Measurements from ENCODE around the gene STX18.

STX18 gene

DNA sequence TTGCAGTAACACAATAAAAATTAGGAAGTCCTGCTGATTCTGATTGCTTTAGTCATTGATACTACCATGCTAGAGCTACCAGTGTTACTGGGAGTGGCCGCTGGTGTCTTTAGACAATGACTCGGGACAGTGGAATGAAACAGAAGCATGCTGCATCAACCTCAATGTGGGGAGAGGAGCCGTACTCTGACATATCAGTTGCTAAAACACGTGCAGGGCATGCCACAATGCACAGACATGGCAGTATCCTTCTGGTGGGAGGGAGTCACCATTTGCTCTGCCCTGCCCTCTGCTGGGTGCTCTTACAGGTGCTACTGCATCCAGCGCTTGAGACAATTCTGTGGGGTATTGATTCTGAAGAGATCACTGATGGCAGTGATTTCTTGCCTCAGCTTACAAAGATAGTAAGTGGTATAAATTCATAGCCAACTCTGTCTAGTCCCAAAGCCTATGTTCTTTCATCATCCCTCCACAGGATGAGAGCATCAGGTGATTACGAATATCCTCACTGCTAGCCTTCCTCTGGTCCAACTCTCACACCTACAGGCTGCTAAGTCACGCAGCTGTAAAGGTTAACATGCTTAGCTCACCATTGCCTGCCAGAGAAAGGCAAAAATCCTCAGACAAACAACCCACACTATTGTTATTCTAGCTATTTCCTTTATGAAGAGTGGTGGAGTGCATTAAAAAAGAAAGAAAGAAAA lies 111.2 kb downstream of the STX18 start:
- Histone ChIP-seq H3K27ac (no peak overlapping the region), H3K27me3 (replicated peaks) (no peaks in the 10 kb centered on the region), H3K4me3 (ENCODE audit: low read depth, low read length) (no peak overlapping the region), H3K36me3 (replicated peaks) (peaks cover 11% of the 10 kb centered on the region)
- TF ChIP-seq CTCF (IDR thresholded peaks at IDR 0.05; ENCODE audit: low read depth, low read length, missing control alignments), result peak; percentile 93
- in situ Hi-C loops (cut with HindIII; ENCODE audit: low pct_ligation_motif_present, low sequenced_read_pairs), result no loop called here
- DNase-seq, result peak; percentile 89

DNA sequence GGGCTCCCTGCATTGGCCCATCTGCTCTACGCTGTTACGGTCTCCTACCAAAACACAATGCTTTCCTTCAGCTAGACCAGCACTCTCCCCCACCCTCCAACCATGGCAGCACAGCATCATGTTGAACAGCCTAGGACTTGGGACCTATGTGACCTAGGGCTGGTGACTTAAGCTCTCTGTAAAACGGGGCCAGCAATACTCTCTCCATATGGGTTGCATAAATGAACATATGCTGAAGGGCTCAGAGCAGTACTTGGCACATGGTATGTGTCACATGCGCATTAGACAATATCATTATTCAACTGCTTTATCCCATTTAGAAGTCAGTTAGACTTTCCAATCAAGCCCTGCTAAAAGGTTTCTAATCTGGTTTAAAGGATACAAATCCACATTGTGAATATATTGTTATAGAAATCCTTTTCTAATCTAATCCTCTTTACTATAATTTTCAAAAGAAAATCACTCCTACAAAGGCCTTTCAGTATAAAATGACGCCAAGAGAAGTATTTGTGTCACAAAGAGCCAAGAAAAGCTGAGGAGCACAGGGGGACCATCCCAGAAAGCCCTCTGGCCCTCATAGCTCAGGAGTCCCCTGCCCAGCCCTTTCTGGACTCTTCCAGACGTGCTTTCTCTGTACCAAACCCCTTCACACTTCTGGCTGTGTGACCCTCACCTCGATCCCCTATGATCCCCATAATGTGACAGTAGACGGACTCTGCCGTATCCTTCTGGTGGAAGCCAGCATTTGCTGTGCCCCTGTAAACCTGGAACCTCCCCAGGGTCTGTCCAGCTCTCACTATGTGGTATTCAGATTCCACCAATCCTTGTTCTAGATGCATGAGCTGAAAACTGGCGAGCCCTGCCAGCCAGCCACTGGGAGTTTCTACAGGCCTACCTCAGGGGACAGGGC lies 112.6 kb downstream of the STX18 start:
- in situ Hi-C loops (cut with HindIII; ENCODE audit: low pct_ligation_motif_present, low sequenced_read_pairs), result no loop called here
- H3K4me3 ChIP-seq (ENCODE audit: low read depth, low read length), result no peak overlapping the region
- DNase-seq, result no peak
- TF ChIP-seq CTCF (IDR thresholded peaks at IDR 0.05; ENCODE audit: low read depth, low read length, missing control alignments), result no peak
- no peak overlapping the region for H3K27ac ChIP-seq
- peaks cover 8% of the 10 kb centered on the region for H3K36me3 ChIP-seq (replicated peaks)
- no peaks in the 10 kb centered on the region for H3K27me3 ChIP-seq (replicated peaks)

DNA sequence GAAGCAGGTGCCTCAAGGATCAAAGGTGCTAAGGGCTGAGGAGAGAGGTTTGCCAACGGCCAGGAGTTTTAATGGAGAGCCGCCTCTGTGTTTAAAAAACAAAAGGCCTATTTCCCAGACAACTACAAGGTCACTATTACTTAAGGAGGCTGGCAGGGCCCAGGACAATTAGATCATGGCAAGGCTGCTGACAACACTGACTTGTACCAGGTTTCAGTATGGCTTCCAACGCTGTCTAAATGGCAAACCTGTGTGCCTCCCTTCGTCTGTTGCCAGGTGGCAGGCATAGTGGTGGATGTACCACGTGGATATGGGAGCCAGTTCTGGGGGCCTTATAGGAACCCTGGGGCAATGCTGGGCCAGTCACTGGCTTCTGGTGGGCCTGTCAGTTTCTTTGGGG lies 114.0 kb downstream of the STX18 start:
- in situ Hi-C loops (cut with HindIII; ENCODE audit: low pct_ligation_motif_present, low sequenced_read_pairs), result no loop called here
- Histone ChIP-seq H3K27ac (no peak overlapping the region), H3K4me3 (ENCODE audit: low read depth, low read length) (no peak overlapping the region), H3K36me3 (replicated peaks) (peaks cover 4% of the 10 kb centered on the region), H3K27me3 (replicated peaks) (no peaks in the 10 kb centered on the region)
- no peak for DNase-seq
- no peak for TF ChIP-seq CTCF (IDR thresholded peaks at IDR 0.05; ENCODE audit: low read depth, low read length, missing control alignments)

DNA sequence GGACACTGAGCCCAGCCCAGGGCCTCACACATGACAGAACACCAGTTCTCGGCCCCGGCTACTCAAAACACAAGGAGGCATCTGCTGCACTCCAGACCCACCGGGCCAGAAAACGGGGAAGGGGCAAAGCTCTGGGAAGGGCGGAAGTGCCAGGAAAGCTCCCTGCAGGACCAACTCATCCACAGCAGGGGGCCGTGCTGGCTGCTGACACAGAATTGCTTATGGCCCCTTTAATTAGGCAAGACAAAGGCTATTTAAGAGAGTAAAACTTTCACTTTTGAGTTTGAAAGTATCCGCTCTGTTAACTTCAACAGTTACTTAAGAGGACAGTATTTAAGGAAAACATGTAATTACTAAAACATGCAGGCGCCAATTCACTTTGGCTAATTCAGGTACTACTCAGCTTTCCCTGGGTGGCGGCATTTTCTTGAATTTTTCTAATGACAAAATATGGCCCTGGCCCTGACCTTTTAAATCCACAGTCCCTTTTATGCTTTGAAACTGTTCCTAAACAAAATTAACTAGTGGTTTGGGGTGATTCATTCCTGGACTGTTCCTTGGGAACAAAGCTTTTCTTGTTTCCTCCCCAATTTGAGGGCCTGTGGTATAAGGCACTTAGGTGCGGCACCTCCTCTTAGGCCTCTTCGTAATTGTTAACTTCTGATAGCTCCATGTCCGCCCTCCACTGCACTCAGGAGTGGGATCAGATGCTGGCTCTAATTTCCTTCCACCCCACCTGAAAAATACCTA lies 114.6 kb downstream of the STX18 start:
- TF ChIP-seq CTCF (IDR thresholded peaks at IDR 0.05; ENCODE audit: low read depth, low read length, missing control alignments), result peak; percentile 55
- no peak for DNase-seq
- in situ Hi-C loops (cut with HindIII; ENCODE audit: low pct_ligation_motif_present, low sequenced_read_pairs), result no loop called here
- H3K36me3 ChIP-seq (replicated peaks), result peaks cover 2% of the 10 kb centered on the region
- H3K4me3 ChIP-seq (ENCODE audit: low read depth, low read length), result no peak overlapping the region
- no peaks in the 10 kb centered on the region for H3K27me3 ChIP-seq (replicated peaks)
- no peak overlapping the region for H3K27ac ChIP-seq

GRCh38 chr4:4426511-4427120 lies 115.2 kb downstream of the STX18 start:
- Histone ChIP-seq H3K4me3 (ENCODE audit: low read depth, low read length) (no peak overlapping the region), H3K27ac (no peak overlapping the region), H3K27me3 (replicated peaks) (no peaks in the 10 kb centered on the region), H3K36me3 (replicated peaks) (peaks cover 2% of the 10 kb centered on the region)
- TF ChIP-seq CTCF (IDR thresholded peaks at IDR 0.05; ENCODE audit: low read depth, low read length, missing control alignments), result no peak
- in situ Hi-C loops (cut with HindIII; ENCODE audit: low pct_ligation_motif_present, low sequenced_read_pairs), result no loop called here
- DNase-seq, result no peak

All from brain microvascular endothelial cell (primary cell).